Mucosa of stomach (tissue), 1 donor: ENCODE measurements around the gene DCUN1D2.

Experiments
- H3K27me3 ChIP-seq: one replicate; pipeline ENCODE4 v1.7.0; 2013; ENCODE audit warnings: mild to moderate bottlenecking, low read length; ENCODE audit not compliant: control insufficient read depth, insufficient read depth
- H3K36me3 ChIP-seq: one replicate; pipeline ENCODE4 v1.7.0; 2013; ENCODE audit warnings: low read length; ENCODE audit not compliant: control insufficient read depth, insufficient read depth
- H3K4me1 ChIP-seq: one replicate; pipeline ENCODE4 v1.7.0; 2013; ENCODE audit warnings: mild to moderate bottlenecking, low read length; ENCODE audit not compliant: control insufficient read depth, insufficient read depth
- H3K4me3 ChIP-seq: one replicate; pipeline ENCODE4 v1.7.0; 2013; ENCODE audit warnings: low read length
- H3K9ac ChIP-seq: one replicate; pipeline ENCODE4 v1.7.0; 2013; ENCODE audit warnings: mild to moderate bottlenecking, low read length, moderate library complexity
- H3K9me3 ChIP-seq: one replicate; pipeline ENCODE4 v1.7.0; 2013; ENCODE audit warnings: mild to moderate bottlenecking, low read length, moderate library complexity; ENCODE audit not compliant: control insufficient read depth
- donor health status: Pancreatic carcinoma.

DCUN1D2 gene

GRCh38 chr13:113430378-113431110 is 60.0 kb downstream of the DCUN1D2 start:
- Histone ChIP-seq H3K9ac (no peak overlapping the region), H3K4me3 (no peak overlapping the region), H3K36me3 (no peaks in the 10 kb centered on the region), H3K4me1 (no peaks in the 10 kb centered on the region), H3K9me3 (no peaks in the 10 kb centered on the region), H3K27me3 (no peaks in the 10 kb centered on the region)

- Histone ChIP-seq H3K9me3 (no peaks in the 10 kb centered on the region), H3K27me3 (no peaks in the 10 kb centered on the region)
Measured at GRCh38 chr13:113429608-113429985, 60.9 kb downstream of the DCUN1D2 start.

GRCh38 chr13:113428871-113429607 is 61.5 kb downstream of the DCUN1D2 start:
- Histone ChIP-seq H3K27me3 (no peaks in the 10 kb centered on the region), H3K9ac (no peak overlapping the region), H3K36me3 (no peaks in the 10 kb centered on the region), H3K4me1 (no peaks in the 10 kb centered on the region), H3K9me3 (no peaks in the 10 kb centered on the region), H3K4me3 (no peak overlapping the region)

More at GRCh38 chr13:113429608-113429985, 60.9 kb downstream of the DCUN1D2 start:
- Histone ChIP-seq H3K4me1 (no peaks in the 10 kb centered on the region), H3K4me3 (no peak overlapping the region), H3K36me3 (no peaks in the 10 kb centered on the region), H3K9ac (no peak overlapping the region)

- Histone ChIP-seq H3K4me3 (no peak overlapping the region), H3K4me1 (peaks cover 2% of the 10 kb centered on the region), H3K9me3 (no peaks in the 10 kb centered on the region), H3K36me3 (no peaks in the 10 kb centered on the region), H3K27me3 (no peaks in the 10 kb centered on the region), H3K9ac (no peak overlapping the region)
Measured at GRCh38 chr13:113428469-113428865, 62.0 kb downstream of the DCUN1D2 start.

- H3K4me3 ChIP-seq, result no peak overlapping the region
- no peaks in the 10 kb centered on the region for H3K9me3 ChIP-seq
- H3K4me1 ChIP-seq, result peaks cover 5% of the 10 kb centered on the region
- no peaks in the 10 kb centered on the region for H3K27me3 ChIP-seq
- no peak overlapping the region for H3K9ac ChIP-seq
- H3K36me3 ChIP-seq, result no peaks in the 10 kb centered on the region
Measured at GRCh38 chr13:113427562-113428468, 62.7 kb downstream of the DCUN1D2 start.

GRCh38 chr13:113426591-113426986 is 63.9 kb downstream of the DCUN1D2 start:
- Histone ChIP-seq H3K9ac (no peak overlapping the region), H3K4me1 (peaks cover 7% of the 10 kb centered on the region), H3K27me3 (no peaks in the 10 kb centered on the region), H3K9me3 (no peaks in the 10 kb centered on the region), H3K4me3 (no peak overlapping the region), H3K36me3 (no peaks in the 10 kb centered on the region)

GRCh38 chr13:113425941-113426590 is 64.4 kb downstream of the DCUN1D2 start:
- Histone ChIP-seq H3K27me3 (no peaks in the 10 kb centered on the region), H3K4me3 (no peak overlapping the region), H3K9ac (no peak overlapping the region), H3K9me3 (no peaks in the 10 kb centered on the region), H3K4me1 (peaks cover 9% of the 10 kb centered on the region), H3K36me3 (no peaks in the 10 kb centered on the region)

GRCh38 chr13:113423520-113424163 is 66.9 kb downstream of the DCUN1D2 start:
- Histone ChIP-seq H3K36me3 (no peaks in the 10 kb centered on the region), H3K4me1 (peaks cover 14% of the 10 kb centered on the region), H3K9me3 (no peaks in the 10 kb centered on the region), H3K27me3 (no peaks in the 10 kb centered on the region), H3K9ac (no peak overlapping the region), H3K4me3 (no peak overlapping the region)

- Histone ChIP-seq H3K4me3 (no peak overlapping the region), H3K36me3 (no peaks in the 10 kb centered on the region), H3K4me1 (peaks cover 14% of the 10 kb centered on the region), H3K9ac (no peak overlapping the region), H3K9me3 (no peaks in the 10 kb centered on the region), H3K27me3 (no peaks in the 10 kb centered on the region)
Measured at GRCh38 chr13:113422807-113423519, 67.5 kb downstream of the DCUN1D2 start.

- peaks cover 14% of the 10 kb centered on the region for H3K4me1 ChIP-seq
- H3K36me3 ChIP-seq, result no peaks in the 10 kb centered on the region
- peaks cover 6% of the 10 kb centered on the region for H3K27me3 ChIP-seq
- no peak overlapping the region for H3K9ac ChIP-seq
- no peak overlapping the region for H3K4me3 ChIP-seq
- H3K9me3 ChIP-seq, result no peaks in the 10 kb centered on the region
Measured at GRCh38 chr13:113421673-113422270, 68.7 kb downstream of the DCUN1D2 start.
